B cell (primary cell): ENCODE data around the gene STARD3.

Experiments
- CTCF ChIP-seq: fragments of 200-600 bp; IDR thresholded peaks from one replicate; pipeline ENCODE4 v1.8.0; 2022; ENCODE audit warnings: antibody characterized with exemption, mild to moderate bottlenecking
- EZH2 ChIP-seq: IDR thresholded peaks from 2 replicates; pipeline ENCODE4 v1.6.1; 2012; ENCODE audit warnings: borderline replicate concordance, low read depth, mild to moderate bottlenecking, moderate library complexity, low read length; ENCODE audit not compliant: insufficient read depth, poor library complexity, severe bottlenecking

- TF ChIP-seq CTCF (no peak), EZH2 (no peak)
These were observed 10.5 kb upstream of the STARD3 start, which contains the start of gene PPP1R1B for GRCh38 chr17:39626171-39627046.
